Ishikawa (cell line): ENCODE measurements around the gene TP53RK.

Experiments used
- CEBPB ChIP-seq: IDR thresholded peaks from 2 replicates; pipeline ENCODE4 v1.6.1; 2012
- CREB1 ChIP-seq: IDR thresholded peaks from 2 replicates; pipeline ENCODE4 v1.6.1; 2012; ENCODE audit warnings: low read depth
- EGR1 ChIP-seq: IDR thresholded peaks from 2 replicates; pipeline ENCODE4 v1.6.1; 2012
- EP300 ChIP-seq: IDR thresholded peaks from 2 replicates; pipeline ENCODE4 v1.6.1; 2012; ENCODE audit warnings: borderline replicate concordance
- FOXM1 ChIP-seq: IDR thresholded peaks from 2 replicates; pipeline ENCODE4 v1.6.1; 2012; ENCODE audit warnings: low read depth, borderline replicate concordance
- MAX ChIP-seq: IDR thresholded peaks from 2 replicates; pipeline ENCODE4 v1.6.1; 2012
- NFIC ChIP-seq: IDR thresholded peaks from 2 replicates; pipeline ENCODE4 v1.6.1; 2012
- RAD21 ChIP-seq: IDR thresholded peaks from 2 replicates; pipeline ENCODE4 v1.6.1; 2012; ENCODE audit warnings: low read depth
- REST ChIP-seq: IDR thresholded peaks from 2 replicates; pipeline ENCODE4 v1.6.1; 2012; ENCODE audit warnings: low read depth, mild to moderate bottlenecking
- TAF1 ChIP-seq: IDR thresholded peaks from 2 replicates; pipeline ENCODE4 v1.6.1; 2012; ENCODE audit warnings: low read depth, mild to moderate bottlenecking
- TCF12 ChIP-seq: IDR thresholded peaks from 2 replicates; pipeline ENCODE4 v1.6.1; 2012; ENCODE audit warnings: low read depth
- TEAD4 ChIP-seq: IDR thresholded peaks from 2 replicates; pipeline ENCODE4 v1.6.1; 2012
- USF1 ChIP-seq: IDR thresholded peaks from 2 replicates; pipeline ENCODE4 v1.6.1; 2012
- YY1 ChIP-seq: IDR thresholded peaks from 2 replicates; pipeline ENCODE4 v1.6.1; 2012; ENCODE audit warnings: low read depth
- ZBTB7A ChIP-seq: IDR thresholded peaks from 2 replicates; pipeline ENCODE4 v1.6.1; 2012; ENCODE audit warnings: low read depth

Gene TP53RK

GRCh38 chr20:46648903-46649649 is 40.2 kb downstream of the TP53RK start:
- no peak for TF ChIP-seq REST
- no peak for TF ChIP-seq ZBTB7A
- no peak for TF ChIP-seq NFIC
- TF ChIP-seq CREB1, result no peak
- TF ChIP-seq MAX, result no peak
- no peak for TF ChIP-seq TEAD4
- no peak for TF ChIP-seq EP300
- TF ChIP-seq CEBPB, result no peak
- TF ChIP-seq FOXM1, result no peak
- no peak for TF ChIP-seq EGR1

GRCh38 chr20:46647469-46647868 is 41.8 kb downstream of the TP53RK start:
- no peak for TF ChIP-seq TCF12

GRCh38 chr20:46646659-46647380 is 42.4 kb downstream of the TP53RK start:
- TF ChIP-seq FOXM1, result no peak
- TF ChIP-seq TCF12, result no peak
- TF ChIP-seq YY1, result no peak
- TF ChIP-seq NFIC, result no peak
- no peak for TF ChIP-seq MAX
- no peak for TF ChIP-seq CREB1
- TF ChIP-seq USF1, result no peak
- TF ChIP-seq TEAD4, result no peak
- no peak for TF ChIP-seq RAD21

GRCh38 chr20:46646122-46646521 is 43.1 kb downstream of the TP53RK start:
- TF ChIP-seq REST, result no peak
- no peak for TF ChIP-seq TAF1
- no peak for TF ChIP-seq RAD21

GRCh38 chr20:46644733-46645132 is 44.5 kb downstream of the TP53RK start:
- TF ChIP-seq EGR1 (no peak), ZBTB7A (no peak), MAX (no peak), TAF1 (no peak), USF1 (no peak), TCF12 (no peak), NFIC (no peak), EP300 (no peak), CEBPB (no peak), CREB1 (no peak), YY1 (no peak), FOXM1 (no peak), REST (no peak), RAD21 (no peak), TEAD4 (no peak)
